Measurements from ENCODE around the gene MRPL52. TPM values are rescaled to one million over a fixed set of nuclear protein-coding genes. Genes with fewer than 3 reads are reported as not detected.
A peak's percentile ranks its signal among the peaks of the same experiment; 100 is the strongest.

The MRPL52 gene
- total and polyA plus RNA-seq, 2 of the 13 experiments (the other 11 are each of a cell fraction or from before 2014, with no cell fraction given), result 118 to 329 TPM

GRCh38 chr14:22796087-22796707 lies 33.5 kb upstream of the MRPL52 start (continued):
- TF ChIP-seq ZHX2 (IDR thresholded peaks at IDR 0.05; ENCODE audit: low read depth), result no peak
- TF ChIP-seq ZHX2 (CRISPR knock-in tag; IDR thresholded peaks at IDR 0.05; ENCODE audit: borderline replicate concordance), result no peak
- no peak for TF ChIP-seq HNF1A (IDR thresholded peaks at IDR 0.05; ENCODE audit: low read depth)
- no peak for TF ChIP-seq HNF1A (CRISPR knock-in tag; IDR thresholded peaks at IDR 0.05; ENCODE audit: borderline replicate concordance)
- TF ChIP-seq ISL2 (CRISPR knock-in tag; IDR thresholded peaks at IDR 0.05), result no peak
- no peak for TF ChIP-seq ETV5 (CRISPR knock-in tag; IDR thresholded peaks at IDR 0.05; ENCODE audit: borderline replicate concordance)
- TF ChIP-seq TEAD3 (CRISPR knock-in tag; optimal IDR thresholded peaks at IDR 0.05; ENCODE audit: borderline replicate concordance), result no peak
- peak; percentile 23; the same call in 1 of the 2 replicates for TF ChIP-seq DPF2 (CRISPR knock-in tag; IDR thresholded peaks at IDR 0.05; ENCODE audit: borderline replicate concordance, low read depth)
- TF ChIP-seq MTA3 (CRISPR knock-in tag; IDR thresholded peaks at IDR 0.05), result no peak
- no peak for TF ChIP-seq JUN (CRISPR knock-in tag; IDR thresholded peaks at IDR 0.05)
- TF ChIP-seq TBL1XR1 (IDR thresholded peaks at IDR 0.05; ENCODE audit: borderline replicate concordance, low read length, partially characterized antibody), result no peak
- no peak for TF ChIP-seq TEAD2 (CRISPR knock-in tag; IDR thresholded peaks at IDR 0.05)
- no peak for TF ChIP-seq PITX1 (CRISPR knock-in tag; IDR thresholded peaks at IDR 0.05)
- TF ChIP-seq TGIF2 (CRISPR knock-in tag; IDR thresholded peaks at IDR 0.05), result no peak
- no peak for TF ChIP-seq ATF7-NPFF (CRISPR knock-in tag; IDR thresholded peaks at IDR 0.05; ENCODE audit: low read depth)
- no peak for TF ChIP-seq ZNF790 (CRISPR knock-in tag; IDR thresholded peaks at IDR 0.05; ENCODE audit: borderline replicate concordance)
- TF ChIP-seq ZFP36L1 (CRISPR knock-in tag; IDR thresholded peaks at IDR 0.05), result no peak
- TF ChIP-seq ZNF280B (CRISPR knock-in tag; IDR thresholded peaks at IDR 0.05; ENCODE audit: borderline replicate concordance), result no peak

Measured in HepG2 (cell line).